ENCODE measurements around the gene PDE8B. TPM values are rescaled to one million over a fixed set of nuclear protein-coding genes. Genes with fewer than 3 reads are reported as not detected.

The PDE8B gene
- total and polyA plus RNA-seq, 2 donors from 2014 or later: 3.7 to 4.5 TPM

- H3K4me3 ChIP-seq (ENCODE audit: low read length in 3 of 3): no peak overlapping the region
- DNase-seq (no peak), FAIRE-seq (no peak)
- no peak overlapping the region for H3K9ac ChIP-seq (ENCODE audit: low read length in 3 of 3)
- H3K9me3 ChIP-seq (ENCODE audit: control insufficient read depth in 2 of 3, insufficient read depth in 1 of 3, low read length in 3 of 3): no peaks in the 10 kb centered on the region
- no peak for TF ChIP-seq CTCF (IDR thresholded peaks at IDR 0.05; ENCODE audit: borderline replicate concordance, extremely low read depth, insufficient read depth)
- no peak overlapping the region for H3K27ac ChIP-seq (ENCODE audit: low read depth in 2 of 2, low read length in 2 of 2)
- H3K27me3 ChIP-seq (ENCODE audit: control insufficient read depth, insufficient read depth, low read length): no peaks in the 10 kb centered on the region
- peaks cover 4 to 21% (median 10%) of the 10 kb centered on the region in 3 donors for H3K36me3 ChIP-seq (ENCODE audit: control insufficient read depth in 2 of 3, insufficient read depth in 3 of 3, low read length in 3 of 3)
- H3K4me1 ChIP-seq (ENCODE audit: control insufficient read depth in 2 of 3, insufficient read depth in 2 of 3, low read depth in 1 of 3, low read length in 3 of 3): no peaks in the 10 kb centered on the region
- intact Hi-C loops (cut with DNase I): no loop called here
These were observed 218.0 kb downstream of the PDE8B start for GRCh38 chr5:77428526-77428925.

GRCh38 chr5:77430726-77431125, 220.2 kb downstream of the PDE8B start:
- Histone ChIP-seq H3K9me3 (ENCODE audit: control insufficient read depth in 2 of 3, insufficient read depth in 1 of 3, low read length in 3 of 3) (no peaks in the 10 kb centered on the region), H3K36me3 (ENCODE audit: control insufficient read depth in 2 of 3, insufficient read depth in 3 of 3, low read length in 3 of 3) (peaks cover 4 to 24% (median 15%) of the 10 kb centered on the region in 3 donors), H3K27ac (ENCODE audit: low read depth in 2 of 2, low read length in 2 of 2) (no peak overlapping the region), H3K9ac (ENCODE audit: low read length in 3 of 3) (no peak overlapping the region), H3K4me1 (ENCODE audit: control insufficient read depth in 2 of 3, insufficient read depth in 2 of 3, low read depth in 1 of 3, low read length in 3 of 3) (no peaks in the 10 kb centered on the region), H3K4me3 (ENCODE audit: low read length in 3 of 3) (no peak overlapping the region), H3K27me3 (ENCODE audit: control insufficient read depth, insufficient read depth, low read length) (no peaks in the 10 kb centered on the region)
- intact Hi-C loops (cut with DNase I): no loop called here
- DNase-seq (no peak), FAIRE-seq (no peak)
- TF ChIP-seq CTCF (IDR thresholded peaks at IDR 0.05; ENCODE audit: borderline replicate concordance, extremely low read depth, insufficient read depth): no peak

- no peak overlapping the region for H3K4me3 ChIP-seq (ENCODE audit: low read length in 3 of 3)
- peaks cover 4 to 23% (median 17%) of the 10 kb centered on the region in 3 donors for H3K36me3 ChIP-seq (ENCODE audit: control insufficient read depth in 2 of 3, insufficient read depth in 3 of 3, low read length in 3 of 3)
- no peaks in the 10 kb centered on the region for H3K4me1 ChIP-seq (ENCODE audit: control insufficient read depth in 2 of 3, insufficient read depth in 2 of 3, low read depth in 1 of 3, low read length in 3 of 3)
- H3K27me3 ChIP-seq (ENCODE audit: control insufficient read depth, insufficient read depth, low read length): no peaks in the 10 kb centered on the region
- no peak for TF ChIP-seq CTCF (IDR thresholded peaks at IDR 0.05; ENCODE audit: borderline replicate concordance, extremely low read depth, insufficient read depth)
- DNase-seq (no peak), FAIRE-seq (no peak)
- H3K9ac ChIP-seq (ENCODE audit: low read length in 3 of 3): no peak overlapping the region
- intact Hi-C loops (cut with DNase I): no loop called here
- no peaks in the 10 kb centered on the region for H3K9me3 ChIP-seq (ENCODE audit: control insufficient read depth in 2 of 3, insufficient read depth in 1 of 3, low read length in 3 of 3)
- H3K27ac ChIP-seq (ENCODE audit: low read depth in 2 of 2, low read length in 2 of 2): no peak overlapping the region
These were observed 220.8 kb downstream of the PDE8B start for GRCh38 chr5:77431286-77431685.

- H3K4me3 ChIP-seq (ENCODE audit: low read length in 3 of 3): no peak overlapping the region
- no peaks in the 10 kb centered on the region for H3K27me3 ChIP-seq (ENCODE audit: control insufficient read depth, insufficient read depth, low read length)
- no peak overlapping the region for H3K27ac ChIP-seq (ENCODE audit: low read depth in 2 of 2, low read length in 2 of 2)
- TF ChIP-seq CTCF (IDR thresholded peaks at IDR 0.05; ENCODE audit: borderline replicate concordance, extremely low read depth, insufficient read depth): no peak
- DNase-seq: no peak
- no peaks in the 10 kb centered on the region for H3K4me1 ChIP-seq (ENCODE audit: control insufficient read depth in 2 of 3, insufficient read depth in 2 of 3, low read depth in 1 of 3, low read length in 3 of 3)
- no peak for FAIRE-seq
- H3K9ac ChIP-seq (ENCODE audit: low read length in 3 of 3): no peak overlapping the region
- peaks cover 4 to 23% (median 17%) of the 10 kb centered on the region in 3 donors for H3K36me3 ChIP-seq (ENCODE audit: control insufficient read depth in 2 of 3, insufficient read depth in 3 of 3, low read length in 3 of 3)
- no peaks in the 10 kb centered on the region for H3K9me3 ChIP-seq (ENCODE audit: control insufficient read depth in 2 of 3, insufficient read depth in 1 of 3, low read length in 3 of 3)
- intact Hi-C loops (cut with DNase I): no loop called here
These were observed 221.2 kb downstream of the PDE8B start for GRCh38 chr5:77431719-77432118.

Measured in kidney (tissue), 14 donors.